GM21717 (cell line): Measurements from ENCODE around the gene CCDC85C.
"Not testable (repeated sequence)": the region's sequence is repeated elsewhere in the genome, so short reads cannot be mapped to it uniquely, and the experiment has no call there.

Source experiments
- ATAC-seq: cut with Tn5 transposase; IDR thresholded peaks from one replicate; pipeline ENCODE4 v1.9.1; 2021; ENCODE audit warnings: mild to moderate bottlenecking, moderate library complexity; ENCODE audit not compliant: unreplicated experiment

CCDC85C gene

DNA sequence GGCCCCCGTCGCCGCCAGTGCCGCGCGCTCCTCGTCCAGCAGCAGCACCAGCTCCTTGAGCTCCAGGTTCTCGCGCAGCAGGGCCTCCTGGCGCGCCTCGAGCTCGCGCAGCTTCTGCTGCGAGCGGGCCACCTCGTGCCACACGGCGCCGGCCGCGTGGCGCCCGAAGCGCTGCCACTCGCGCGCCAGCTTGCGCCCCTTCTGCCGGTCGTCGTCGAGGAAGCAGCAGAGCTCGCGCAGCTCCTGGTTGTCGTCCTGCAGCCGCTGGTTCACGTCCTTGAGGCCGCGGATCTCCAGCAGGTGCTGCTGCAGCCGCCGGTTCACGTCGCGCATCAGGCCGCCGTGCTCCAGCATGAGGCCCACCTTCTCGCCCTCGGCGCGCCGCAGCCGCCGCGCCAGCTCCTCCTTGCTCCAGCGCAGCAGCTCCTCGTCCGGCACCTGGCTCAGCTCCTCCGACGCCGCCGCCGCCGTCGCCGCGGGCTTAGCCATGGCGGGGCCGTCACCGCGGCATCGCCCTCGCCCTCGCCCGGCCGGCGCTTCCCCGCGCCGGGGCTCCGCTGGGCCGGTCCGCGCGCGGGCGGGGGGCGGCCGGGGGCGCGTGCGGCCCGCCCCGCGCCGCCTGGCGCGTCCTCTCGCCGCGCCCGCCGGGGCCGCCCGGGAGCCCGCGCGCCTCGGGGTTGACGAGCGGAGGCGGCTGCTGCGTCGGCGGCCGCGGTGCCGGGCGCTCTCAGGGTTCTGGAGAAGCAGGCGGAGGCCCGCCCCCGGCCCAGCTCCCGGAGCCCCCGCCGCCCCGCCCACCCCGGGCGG is at the start of gene CCDC85C:
Gene CCDC85C, minus strand, starts transcription at position 737 of the 807 bp plus-strand sequence. Its CDS starts 248 bp downstream, at position 489.
- ATAC-seq: no peak

DNA sequence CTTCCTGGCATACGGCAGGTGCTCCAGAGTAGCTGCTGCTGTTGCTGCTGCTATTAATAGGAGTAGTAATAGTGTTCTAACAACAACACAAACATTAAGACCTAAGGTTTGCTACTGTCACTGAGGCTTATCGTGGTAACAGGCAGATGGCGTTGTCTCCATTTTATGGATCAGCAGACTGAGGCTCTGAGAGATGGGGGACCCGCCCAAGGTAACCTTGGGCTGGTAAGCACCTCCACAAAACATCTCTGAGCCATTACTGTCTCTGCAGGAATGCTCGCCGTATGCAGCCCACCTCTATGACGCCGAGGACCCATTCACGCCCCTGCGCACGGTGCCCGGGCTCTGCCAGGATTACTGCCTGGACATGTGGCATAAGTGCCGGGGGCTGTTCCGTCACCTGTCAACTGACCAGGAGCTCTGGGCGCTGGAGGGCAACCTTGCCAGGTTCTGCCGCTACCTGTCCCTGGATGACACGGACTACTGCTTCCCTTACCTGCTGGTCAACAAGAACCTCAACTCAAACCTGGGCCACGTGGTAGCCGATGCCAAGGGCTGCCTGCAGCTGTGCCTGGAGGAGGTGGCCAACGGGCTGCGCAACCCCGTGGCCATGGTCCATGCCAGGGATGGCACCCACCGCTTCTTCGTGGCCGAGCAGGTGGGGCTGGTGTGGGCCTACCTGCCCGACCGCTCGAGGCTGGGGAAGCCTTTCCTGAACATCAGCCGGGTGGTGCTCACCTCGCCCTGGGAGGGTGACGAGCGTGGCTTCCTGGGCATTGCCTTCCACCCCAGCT is 48.1 kb upstream of the CCDC85C start:
- ATAC-seq: no peak

DNA sequence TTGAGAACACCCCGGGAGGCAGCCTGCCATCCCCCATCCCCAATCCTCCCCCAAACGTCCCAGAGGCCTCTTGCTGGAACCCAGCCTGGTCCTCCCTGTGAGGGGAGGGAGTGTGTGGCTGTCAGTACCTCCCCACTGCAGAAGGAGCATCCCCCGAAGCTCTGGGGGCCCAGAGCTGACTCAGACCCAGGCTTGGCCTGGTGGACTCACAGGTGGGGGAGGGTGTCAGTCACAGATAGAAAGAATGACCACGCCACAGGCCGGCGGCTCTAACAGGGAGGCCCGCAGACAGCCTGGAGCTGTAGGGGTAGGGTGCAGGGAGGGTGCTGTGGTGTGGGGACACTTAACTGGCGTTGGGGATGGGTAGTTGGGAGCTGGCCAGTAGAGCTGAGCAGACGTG is 46.2 kb upstream of the CCDC85C start:
- ATAC-seq: no peak

DNA sequence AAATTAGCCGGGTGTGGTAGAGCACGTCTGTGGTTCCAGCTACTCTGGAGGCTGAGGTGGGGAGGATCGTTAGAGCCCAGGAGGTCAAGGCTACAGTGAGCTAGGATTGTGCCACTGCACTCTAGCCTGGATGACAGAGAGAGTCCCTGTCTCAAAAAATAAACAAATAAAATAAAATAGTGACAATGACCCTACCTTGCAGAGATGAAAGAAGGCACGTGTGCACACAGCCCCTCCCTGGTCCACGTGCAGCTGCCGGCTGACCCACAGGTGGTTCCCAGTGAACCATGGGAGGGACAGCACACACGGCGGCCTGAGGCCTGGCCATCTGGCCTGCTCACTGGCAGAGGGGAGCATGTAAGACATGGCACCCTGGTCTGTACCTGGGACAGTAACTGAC is 45.6 kb upstream of the CCDC85C start:
- no peak for ATAC-seq

DNA sequence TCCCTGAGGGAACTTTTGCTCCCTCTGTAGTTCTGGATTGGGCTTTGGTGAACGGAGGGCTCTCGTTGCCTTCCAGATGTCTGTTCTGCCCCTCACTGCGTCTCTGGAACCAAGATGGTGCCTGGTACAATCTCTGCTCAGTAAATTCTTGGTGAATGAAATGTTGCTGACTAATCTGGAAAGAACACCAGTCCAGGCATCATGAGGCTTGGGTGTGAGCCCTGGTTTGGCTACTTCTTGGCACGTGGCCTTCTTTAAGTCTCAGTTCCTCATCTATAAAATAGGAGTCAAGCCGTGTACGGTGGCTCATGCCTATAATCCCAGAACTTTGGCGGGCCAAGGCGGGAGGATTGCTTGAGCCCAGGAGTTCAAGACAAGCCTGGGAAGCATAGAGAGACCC is 45.2 kb upstream of the CCDC85C start:
- ATAC-seq: no peak

DNA sequence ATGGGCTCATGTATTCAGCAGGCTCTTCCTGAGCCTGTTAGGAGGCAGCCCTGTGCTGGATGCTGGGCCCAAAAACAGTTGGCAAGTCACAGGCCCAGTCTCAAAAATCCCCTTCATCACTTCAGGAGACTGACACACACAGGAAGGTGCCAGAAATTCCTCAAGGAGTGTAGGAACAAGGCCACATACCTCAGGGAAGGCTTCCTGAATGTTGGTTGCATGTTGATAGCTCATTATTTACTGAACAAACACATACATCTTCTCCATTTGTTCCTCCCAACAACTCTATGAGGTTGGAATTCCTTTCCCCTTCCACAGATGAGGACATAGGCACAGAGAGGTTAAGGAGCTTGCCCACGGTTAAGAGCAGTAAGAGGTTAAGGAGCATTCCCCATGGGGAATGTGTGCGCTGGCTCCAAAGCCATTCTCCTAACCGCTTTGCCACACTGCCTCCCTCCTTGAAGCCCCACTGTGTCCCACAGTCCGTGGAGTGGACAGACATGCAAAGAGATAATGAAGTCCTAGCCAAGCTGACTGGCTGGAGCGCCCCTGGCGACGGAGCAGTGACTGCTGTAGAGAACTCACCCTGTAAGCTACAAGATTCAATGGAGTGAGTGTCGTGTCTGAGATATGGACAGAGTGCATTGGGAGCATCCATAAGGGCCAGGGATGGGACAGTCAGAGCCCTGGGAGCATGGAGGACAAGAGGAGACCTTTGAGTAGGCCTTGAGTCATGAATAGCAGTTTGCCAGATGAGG is 44.2 kb upstream of the CCDC85C start:
- no peak for ATAC-seq

DNA sequence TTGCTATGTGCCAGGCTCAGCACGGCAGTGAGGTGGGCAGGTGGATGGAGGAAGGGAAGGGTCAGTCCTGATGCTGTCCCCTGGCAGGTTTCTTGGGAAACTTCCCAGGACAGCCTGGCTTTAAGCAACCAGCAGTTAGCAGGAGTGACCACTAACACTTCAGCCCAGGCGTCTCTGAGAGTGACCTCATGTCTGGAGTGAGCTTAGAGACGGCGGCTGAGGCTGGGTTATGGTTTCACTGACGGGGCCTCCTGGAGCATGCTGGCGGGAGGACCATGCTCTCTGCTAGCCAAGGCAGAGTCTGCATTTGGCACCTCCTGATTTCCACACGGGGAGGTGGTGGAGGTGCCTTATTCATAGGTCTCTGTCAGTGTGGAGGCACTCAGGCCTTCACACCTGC is 43.4 kb upstream of the CCDC85C start:
- ATAC-seq: no peak

DNA sequence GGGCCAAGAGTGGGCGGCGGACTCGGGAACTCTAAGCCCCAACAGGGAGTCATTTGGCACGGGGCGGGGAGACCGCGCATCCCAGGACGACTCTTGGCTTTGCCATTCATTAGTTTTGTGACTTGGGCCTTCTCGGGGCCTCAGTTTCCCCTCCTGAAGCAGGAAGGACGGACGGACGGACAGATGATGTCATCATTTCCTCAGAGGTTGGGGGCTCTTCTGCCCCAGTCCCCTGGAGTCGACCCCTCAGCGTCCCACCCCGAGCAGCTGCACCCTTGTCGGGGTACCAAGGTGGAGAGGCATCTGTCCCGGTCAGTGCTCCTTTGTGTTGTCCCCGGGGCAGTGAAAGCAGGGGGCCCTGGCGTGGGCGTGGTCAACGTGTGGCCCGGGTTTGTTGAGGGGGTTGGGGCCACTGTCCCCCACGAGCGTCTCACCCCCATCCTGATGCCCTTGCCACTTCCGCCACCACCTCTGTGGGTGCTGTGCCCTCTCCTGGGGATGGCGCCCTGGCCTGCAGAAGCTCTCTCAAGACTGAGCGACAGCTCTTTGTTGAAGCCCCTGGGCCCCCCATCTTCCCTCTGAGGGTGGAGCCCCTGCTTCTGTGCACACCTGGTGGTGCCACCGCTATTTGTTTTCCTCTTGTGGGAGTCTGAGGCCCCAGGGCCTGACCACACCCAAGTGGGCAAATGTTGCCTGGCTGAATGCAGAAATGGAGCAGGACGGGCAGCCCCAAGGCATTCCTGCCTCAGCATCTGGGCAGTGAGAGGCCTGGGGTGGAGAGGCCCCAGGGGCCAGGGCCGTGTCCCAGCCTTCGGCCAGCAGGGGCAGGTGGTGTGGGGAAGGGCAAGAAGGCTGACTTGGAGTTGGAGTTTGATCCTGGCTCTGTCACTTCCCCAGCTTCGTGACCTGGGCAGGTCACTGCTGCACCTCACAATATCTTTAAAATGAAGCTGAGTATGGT is 41.8 kb upstream of the CCDC85C start:
- no peak for ATAC-seq

DNA sequence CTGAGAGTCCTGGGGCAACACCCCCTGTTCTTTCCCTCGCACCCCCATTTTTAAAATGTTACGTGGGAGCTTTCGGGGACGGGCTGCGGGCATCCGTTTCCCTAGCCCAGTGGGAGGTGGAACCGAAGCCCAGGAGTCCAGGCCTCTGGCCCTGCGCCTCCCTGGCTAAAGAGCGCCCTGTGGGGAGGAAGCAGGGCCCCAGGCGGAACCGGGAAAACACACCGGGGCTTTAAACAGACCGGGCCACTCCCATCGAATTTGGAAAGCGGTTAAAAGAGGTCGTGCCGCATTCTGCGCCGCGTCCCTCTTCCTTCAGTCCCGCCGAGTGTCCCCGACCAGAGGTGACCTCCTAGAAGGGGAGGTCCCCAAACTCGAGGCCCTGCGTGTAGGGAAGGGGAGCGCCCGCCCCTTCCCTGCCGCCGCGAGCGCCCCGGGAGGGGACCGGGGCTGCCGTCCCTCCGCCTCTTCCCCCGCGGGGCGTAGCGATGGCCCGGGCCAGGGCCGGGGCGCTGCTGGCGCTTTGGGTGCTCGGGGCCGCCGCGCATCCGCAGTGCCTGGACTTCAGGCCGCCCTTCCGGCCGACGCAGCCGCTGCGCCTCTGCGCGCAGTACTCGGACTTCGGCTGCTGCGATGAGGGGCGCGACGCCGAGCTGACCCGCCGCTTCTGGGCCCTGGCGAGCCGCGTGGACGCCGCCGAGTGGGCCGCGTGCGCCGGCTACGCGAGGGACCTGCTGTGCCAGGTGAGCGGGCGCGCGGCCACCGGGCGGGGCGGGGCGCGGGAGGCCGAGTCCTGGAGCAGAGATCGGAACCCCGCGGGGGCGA is 40.9 kb upstream of the CCDC85C start, which contains the start of gene HHIPL1:
Gene HHIPL1, plus strand, starts transcription at position 407 of the 822 bp plus-strand sequence. Its CDS starts 79 bp downstream, at position 486.
- no peak for ATAC-seq

DNA sequence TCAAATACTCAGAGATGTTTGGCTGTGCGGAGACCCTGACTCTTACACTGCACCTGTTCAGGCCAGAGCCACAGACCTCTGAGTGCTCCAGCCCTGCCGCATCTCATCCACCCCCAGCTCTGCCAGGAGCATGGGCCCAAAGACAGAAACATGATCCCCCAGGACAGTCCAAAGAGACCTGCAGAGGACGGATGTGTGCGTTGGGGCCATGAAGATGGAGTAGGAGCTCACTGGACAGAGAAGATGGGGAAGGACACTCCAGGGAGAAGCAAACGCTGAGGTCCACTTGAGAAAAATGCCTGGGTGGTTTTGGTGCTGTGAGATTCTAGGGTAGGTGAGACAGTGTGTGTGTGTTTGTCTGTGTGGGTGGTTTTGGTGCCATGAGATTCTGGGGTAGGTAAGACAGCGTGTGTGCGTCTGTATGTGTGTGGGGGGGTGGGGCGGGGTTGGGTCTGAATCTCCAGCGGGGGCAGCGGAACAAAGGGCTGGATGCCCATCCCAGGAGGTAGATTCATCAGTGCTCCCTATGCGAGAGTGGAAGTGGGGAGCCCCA is 40.1 kb upstream of the CCDC85C start:
- ATAC-seq: no peak

DNA sequence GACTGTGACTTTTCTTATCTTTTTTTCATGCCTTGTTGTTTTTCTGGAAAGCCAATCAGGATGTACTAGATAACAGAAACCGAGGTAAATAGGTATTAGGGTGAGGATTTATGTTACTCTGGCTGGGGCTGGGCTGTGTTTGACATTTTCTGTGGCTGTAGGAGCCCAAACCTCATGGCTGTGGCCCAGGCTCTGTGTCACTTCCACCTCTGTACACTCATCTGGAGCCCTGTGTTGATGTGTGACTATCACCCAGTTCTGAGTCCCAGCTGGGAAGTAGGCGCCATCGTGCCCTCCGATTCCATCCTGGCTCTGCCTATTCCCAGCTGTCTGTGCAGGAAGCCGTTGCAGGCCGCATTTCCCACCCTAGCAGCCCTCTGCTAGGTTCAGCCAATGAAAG is 39.3 kb upstream of the CCDC85C start:
- ATAC-seq: no peak

DNA sequence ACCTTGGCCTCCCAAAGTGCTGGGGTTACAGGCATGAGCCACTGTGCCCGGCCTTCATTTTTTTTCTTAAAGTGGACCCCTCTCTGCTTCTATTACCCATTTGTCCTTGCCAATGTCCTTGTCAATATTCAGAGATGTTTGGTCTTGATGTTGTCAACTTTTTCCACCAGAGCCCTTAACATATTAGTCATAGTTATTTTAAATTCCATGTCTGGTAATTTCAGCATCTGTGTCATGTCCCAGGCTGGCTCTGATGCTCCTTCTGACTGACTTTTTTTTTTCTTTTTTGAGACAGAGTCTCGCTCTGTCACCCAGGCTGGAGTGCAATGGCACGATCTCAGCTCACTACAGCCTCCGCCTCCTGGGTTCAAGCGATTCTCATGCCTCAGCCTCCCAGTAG is 38.8 kb upstream of the CCDC85C start:
- ATAC-seq: not testable (repeated sequence)

DNA sequence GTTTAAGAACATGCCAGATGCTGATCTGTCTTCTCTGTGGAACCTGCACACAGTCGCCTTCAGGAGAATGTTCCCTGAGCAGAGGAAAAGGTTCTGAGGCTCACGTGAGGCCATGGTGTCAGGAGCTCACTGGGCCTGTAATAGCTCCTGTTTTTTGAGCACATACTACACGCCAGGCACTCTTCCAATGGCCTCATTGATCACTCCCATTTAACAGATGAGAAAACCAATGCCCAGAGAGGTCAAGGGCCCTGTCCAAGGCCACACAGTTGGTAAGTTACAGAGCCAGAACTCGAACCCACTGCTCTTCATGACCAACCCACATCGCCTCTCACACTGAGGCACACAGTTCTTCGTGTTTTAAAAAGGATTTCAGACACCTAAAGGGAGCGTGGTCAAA is 33.6 kb upstream of the CCDC85C start:
- no peak for ATAC-seq

DNA sequence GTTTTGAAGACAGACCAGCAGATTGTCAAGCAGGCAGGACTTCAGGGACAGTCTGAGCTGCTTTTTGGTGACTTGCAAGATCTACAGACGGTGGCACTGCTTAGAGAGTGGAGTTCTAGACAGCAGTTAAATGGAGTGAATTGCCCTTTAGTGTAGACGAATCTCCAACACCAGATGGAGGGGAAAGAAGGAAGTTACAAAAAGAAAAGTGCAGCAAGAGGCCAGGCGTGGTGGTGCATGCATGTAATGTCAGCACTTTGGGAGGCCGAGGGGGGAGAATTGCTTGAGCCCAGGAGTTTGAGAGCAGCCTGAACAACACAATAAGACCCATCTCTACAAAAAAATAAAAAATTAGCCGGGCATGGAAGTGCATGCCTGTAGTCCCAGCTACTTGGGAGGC is 32.5 kb upstream of the CCDC85C start:
- ATAC-seq: no peak

DNA sequence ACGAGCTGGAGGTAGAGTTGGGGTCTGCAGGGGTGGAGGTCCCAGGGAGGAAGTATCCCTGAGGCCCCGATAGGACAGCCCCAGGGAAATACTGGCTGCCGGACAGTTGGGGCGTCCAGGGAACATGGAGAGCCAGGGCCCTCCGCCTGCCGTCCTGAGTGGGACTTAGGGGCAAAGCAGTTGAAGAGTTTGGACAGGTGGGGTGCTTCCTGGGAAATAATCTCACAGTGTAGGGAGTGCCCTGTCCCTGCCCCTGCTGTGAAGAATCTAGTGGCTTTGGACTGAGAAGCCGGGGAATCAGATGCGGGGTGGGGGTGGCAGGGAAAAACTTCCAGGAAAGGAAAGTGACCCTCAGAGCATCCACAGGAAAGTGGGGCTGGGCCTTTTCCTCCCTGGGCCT is 31.1 kb upstream of the CCDC85C start:
- ATAC-seq: no peak

DNA sequence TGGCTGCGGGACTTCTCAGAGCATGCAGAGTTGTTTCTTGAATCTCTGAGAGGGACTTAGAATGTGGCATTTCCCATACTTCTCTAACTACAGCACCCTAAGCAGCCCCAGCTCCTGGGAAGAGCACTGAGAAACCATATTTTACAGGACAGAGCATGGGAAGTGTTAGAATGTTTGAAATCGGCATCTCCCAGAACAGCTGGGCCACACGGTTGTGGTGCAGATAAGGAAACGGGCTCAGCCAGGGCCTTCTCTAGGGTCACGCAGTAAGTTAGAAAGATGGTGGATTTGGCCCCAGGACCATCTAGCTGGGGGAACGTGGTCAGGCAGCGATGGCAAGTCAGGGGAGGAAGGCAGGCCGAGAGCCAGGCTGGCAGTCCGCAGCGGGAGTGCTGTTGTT is 30.4 kb upstream of the CCDC85C start:
- no peak for ATAC-seq

DNA sequence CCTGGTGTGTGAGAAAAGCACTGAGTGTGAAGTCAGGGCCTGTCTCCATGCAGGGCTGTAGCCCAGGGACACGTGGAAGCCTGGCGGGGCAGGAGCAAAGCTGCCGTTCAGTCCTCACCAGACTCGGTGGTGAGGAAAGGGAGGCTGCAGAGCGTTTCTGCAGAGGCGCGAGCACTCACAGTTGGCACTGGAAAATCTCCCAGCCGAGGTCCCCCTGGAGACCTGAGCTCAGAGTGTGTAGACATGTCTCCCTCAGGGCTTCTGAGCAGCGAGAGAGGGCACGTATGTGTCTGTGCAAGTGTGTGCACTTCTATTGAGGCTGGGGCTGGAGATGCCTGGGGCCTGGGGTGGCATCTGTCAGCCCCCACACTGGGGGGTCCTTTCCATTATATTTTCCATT is 29.9 kb upstream of the CCDC85C start:
- no peak for ATAC-seq

DNA sequence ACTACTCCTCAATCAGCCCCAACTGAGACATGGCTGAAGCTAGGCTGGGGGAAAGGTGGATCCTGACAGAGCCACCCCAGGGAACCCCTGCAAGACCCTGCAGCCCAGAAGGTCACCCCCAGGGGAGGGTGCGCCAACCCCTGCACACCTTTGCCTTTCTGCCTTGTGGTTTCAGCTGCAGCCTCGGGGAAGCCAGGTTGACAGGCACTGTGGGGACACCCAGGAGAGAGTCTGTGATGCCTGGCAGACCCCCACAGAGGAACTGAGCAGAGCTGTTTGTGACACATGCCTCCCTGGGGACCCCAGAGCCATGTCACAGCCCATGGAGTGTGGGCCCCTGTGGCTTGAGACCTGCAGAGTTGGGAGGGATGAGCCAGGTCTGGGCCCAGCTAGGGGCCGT is 29.1 kb upstream of the CCDC85C start:
- ATAC-seq: no peak

DNA sequence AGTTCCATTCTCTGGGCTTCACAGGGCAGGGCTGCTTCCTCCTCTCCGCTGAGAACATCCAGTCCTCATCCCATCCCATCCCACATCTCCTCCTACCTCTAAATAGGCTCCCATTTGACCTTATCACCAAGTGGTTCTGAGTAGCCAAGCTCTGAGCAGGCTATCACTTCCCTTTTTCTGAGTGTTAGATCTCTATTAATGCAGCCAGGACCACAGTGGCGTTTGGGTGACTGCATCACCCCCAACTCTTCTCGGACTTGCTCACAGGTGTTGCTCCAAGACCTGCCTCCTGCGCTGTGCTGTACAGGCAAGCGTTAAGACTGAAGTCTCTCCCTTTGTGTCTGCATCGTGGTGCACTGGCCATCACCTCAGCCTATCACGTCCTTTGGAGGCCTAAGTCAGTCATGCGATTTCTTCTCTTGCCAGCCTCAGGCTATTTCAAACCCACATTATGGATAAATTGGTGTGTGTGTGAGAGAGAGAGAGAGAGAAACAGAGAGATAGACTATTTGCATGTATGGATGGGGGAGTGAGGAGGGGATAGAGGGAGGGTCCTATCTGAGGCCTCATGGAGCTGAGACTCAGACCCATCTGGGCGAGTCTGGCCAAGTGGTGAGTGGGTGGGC is 28.5 kb upstream of the CCDC85C start:
- no peak for ATAC-seq
